T-helper 17 cell (primary cell): Measurements from ENCODE around the gene ANKS6. TPM values are rescaled to one million over a fixed set of nuclear protein-coding genes. Genes with fewer than 3 reads are reported as not detected.

Experiments
- ATAC-seq: fragments of 150-1000 bp; cut with Tn5 transposase; 2 replicates; pipeline ENCODE4 v1.10.0; 2021; ENCODE audit warnings: mild to moderate bottlenecking, moderate library complexity
- DNase-seq, 3 donors: peaks; one replicate each; pipeline versions ENCODE4 v3.0.0 to v3.0.0-alpha.2; 2020 to 2021
- H3K9me3 ChIP-seq: one replicate; pipeline ENCODE4 v1.7.0; 2013; ENCODE audit warnings: low read length, mild to moderate bottlenecking; ENCODE audit not compliant: control insufficient read depth, poor library complexity, severe bottlenecking
- H3K27ac Mint-ChIP-seq: one replicate; pipeline ENCODE4 v1.8.0; 2022; ENCODE audit warnings: mild to moderate bottlenecking, moderate library complexity, mixed read lengths
- H3K27me3 Mint-ChIP-seq: one replicate; pipeline ENCODE4 v1.8.0; 2022; ENCODE audit warnings: mixed read lengths
- H3K36me3 Mint-ChIP-seq: one replicate; pipeline ENCODE4 v1.8.0; 2022; ENCODE audit warnings: low read depth, mixed read lengths
- H3K4me1 Mint-ChIP-seq: one replicate; pipeline ENCODE4 v1.8.0; 2022; ENCODE audit warnings: mild to moderate bottlenecking, mixed read lengths
- H3K4me3 Mint-ChIP-seq: one replicate; pipeline ENCODE4 v1.8.0; 2022; ENCODE audit warnings: mild to moderate bottlenecking, moderate library complexity, mixed read lengths
- total RNA-seq, 4 donors: library from RNA in 2 of 4; stranded (reverse) in 2 of 4; gene quantifications; one replicate each; pipeline ENCODE4 v1.2.3 and lab custom pipeline; 2022 to 2026

The ANKS6 gene
- total RNA-seq, 2 donors from 2014 or later: 9.6 to 10.0 TPM

DNA sequence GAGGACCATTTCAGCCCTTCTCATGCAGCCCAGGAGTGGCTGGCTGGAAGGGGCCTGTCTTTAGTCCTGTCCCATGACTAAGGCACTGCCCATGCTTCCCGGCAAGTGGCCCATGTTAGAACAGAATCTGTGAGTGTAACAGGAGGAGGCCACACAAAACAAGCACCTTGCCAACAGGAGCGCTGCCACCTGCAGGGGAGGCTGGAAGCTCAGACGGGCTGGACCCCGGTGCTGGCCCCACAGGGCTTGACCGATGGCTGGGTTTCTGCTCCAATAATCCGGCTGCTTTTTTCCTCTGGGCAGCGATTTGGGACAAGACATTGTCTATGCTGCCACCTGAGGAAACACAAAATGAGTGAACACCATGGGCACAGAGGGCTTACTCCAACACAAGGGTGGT is 28.4 kb downstream of the ANKS6 start:
- Mint-ChIP-seq H3K27me3 (no peaks in the 10 kb centered on the region), H3K4me1 (no peaks in the 10 kb centered on the region), H3K36me3 (peaks cover 13% of the 10 kb centered on the region), H3K27ac (no peak overlapping the region), H3K4me3 (no peak overlapping the region)
- no peak for DNase-seq
- ATAC-seq: no peak
- no peaks in the 10 kb centered on the region for H3K9me3 ChIP-seq

DNA sequence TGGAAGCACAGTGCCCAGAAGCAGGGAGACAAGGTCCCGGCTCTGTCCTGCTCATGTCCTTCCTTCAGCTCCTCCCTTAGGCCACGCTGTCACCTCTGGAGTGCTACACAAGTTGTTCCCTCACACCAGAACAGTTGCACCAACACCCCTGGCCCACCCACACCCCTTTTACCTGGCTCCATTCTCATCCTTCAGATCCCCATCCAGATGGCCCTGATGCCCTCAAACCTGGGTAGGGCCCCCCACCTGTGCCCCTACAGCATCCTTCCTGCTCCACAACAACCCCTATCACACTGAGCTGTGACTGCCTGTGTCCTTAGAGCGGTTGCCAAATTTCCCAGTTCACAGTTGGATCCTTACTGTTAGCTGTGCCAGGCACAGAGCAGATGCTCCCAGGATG is 29.2 kb downstream of the ANKS6 start:
- H3K9me3 ChIP-seq: no peaks in the 10 kb centered on the region
- no peak for DNase-seq
- Mint-ChIP-seq H3K4me3 (no peak overlapping the region), H3K4me1 (no peaks in the 10 kb centered on the region), H3K27ac (no peak overlapping the region), H3K27me3 (no peaks in the 10 kb centered on the region), H3K36me3 (peaks cover 11% of the 10 kb centered on the region)
- no peak for ATAC-seq

DNA sequence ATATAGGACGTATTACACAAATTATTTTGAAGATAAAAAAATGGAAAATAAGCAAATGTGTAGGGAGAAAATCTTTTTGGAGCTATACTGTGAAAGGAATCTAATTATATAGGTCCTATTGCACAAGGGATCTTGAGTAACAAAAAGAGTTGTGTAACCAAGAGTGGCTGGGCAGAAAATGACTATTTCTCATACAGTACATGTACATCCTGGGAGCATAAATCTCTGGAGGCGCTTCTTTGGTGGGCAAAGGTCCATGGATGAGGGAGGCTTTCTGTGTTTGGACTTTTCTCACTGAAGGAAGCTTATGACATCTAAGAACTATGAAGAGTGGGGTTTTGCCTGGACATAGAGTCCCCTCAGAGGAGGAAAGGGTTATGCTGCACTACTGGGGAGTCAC is 29.8 kb downstream of the ANKS6 start:
- Mint-ChIP-seq H3K4me3 (no peak overlapping the region), H3K27ac (no peak overlapping the region), H3K4me1 (no peaks in the 10 kb centered on the region), H3K36me3 (peaks cover 7% of the 10 kb centered on the region), H3K27me3 (no peaks in the 10 kb centered on the region)
- DNase-seq (no peak), ATAC-seq (no peak)
- no peaks in the 10 kb centered on the region for H3K9me3 ChIP-seq

DNA sequence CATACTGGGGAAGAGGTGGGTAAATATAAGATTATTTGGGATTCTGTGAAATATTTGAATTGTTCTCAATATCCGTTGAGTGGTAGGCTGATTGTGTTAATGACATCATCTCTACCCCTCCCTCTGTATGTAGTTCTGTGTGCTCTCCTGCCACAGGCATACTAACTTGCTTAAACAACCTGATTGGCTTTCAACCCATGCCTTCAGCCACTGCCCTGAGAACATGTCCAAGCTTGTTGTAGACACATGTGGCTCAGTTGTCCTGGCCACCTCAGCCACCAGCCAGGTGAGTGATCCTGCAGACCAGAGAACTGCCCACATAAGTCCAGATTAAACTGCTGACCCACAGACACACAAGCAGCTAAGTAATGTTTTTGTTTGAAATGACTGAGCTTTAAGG is 31.1 kb downstream of the ANKS6 start:
- ATAC-seq (no peak), DNase-seq (no peak)
- H3K27ac Mint-ChIP-seq: no peak overlapping the region
- H3K9me3 ChIP-seq: no peaks in the 10 kb centered on the region
- peaks cover 4% of the 10 kb centered on the region for H3K36me3 Mint-ChIP-seq
- H3K4me3 Mint-ChIP-seq: no peak overlapping the region
- no peaks in the 10 kb centered on the region for H3K4me1 Mint-ChIP-seq
- no peaks in the 10 kb centered on the region for H3K27me3 Mint-ChIP-seq

DNA sequence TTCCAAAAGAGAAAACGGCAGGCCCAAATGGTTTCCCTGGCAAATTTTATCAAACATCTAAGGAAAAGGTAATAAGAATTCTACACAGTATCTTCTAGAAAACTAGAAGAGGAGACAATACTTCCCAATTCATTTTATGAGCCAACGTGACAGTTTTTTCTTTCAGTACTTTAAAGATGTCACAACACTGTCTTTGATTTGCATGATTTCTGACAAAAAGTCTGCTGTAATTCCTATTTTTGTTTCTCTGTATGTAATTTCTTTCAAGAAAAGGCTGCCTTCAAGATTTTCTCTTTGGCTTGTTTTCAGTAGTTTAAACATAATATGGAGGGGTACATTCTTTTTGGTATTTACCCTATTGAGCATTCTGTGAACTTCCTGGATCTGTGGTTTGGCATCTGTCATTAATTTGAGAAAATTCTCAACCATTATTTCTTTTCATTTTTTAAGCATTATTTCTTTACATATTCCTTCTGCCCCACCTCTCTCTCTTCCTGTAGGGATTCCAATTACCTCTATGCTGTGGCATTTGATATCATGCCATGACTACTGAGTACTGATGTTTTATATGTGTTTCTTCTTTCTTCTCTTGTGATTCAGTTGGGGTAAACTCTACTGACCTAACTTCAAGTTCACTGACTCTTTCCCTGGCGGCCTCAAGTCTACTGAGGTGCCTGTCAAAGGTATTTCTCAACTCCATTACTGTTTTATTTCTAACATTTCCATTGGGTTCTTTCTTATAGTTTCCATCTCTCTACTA is 32.2 kb downstream of the ANKS6 start:
- DNase-seq: no peak

DNA sequence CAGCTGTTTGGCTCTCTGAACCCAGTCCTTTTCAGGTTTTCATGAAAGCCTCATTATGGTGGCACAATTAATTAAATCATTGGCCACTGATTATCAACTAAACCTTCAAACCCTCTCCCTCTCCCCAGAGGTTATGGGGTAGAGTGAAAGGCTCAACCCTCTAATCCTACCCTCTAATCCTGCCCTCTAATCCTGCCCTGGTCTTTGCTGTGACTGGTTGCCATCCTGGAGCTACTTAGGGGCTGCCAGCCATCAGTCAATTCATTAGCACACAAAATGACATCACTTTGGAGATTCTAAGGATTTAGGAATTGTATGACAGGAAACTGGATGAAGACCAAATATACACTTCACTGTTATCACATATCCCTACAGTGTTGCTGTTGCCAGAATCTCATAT is 36.1 kb downstream of the ANKS6 start:
- DNase-seq (no peak), ATAC-seq (no peak)
- Mint-ChIP-seq H3K4me1 (no peaks in the 10 kb centered on the region), H3K4me3 (no peak overlapping the region), H3K36me3 (peaks cover 3% of the 10 kb centered on the region), H3K27me3 (no peaks in the 10 kb centered on the region), H3K27ac (no peak overlapping the region)
- no peaks in the 10 kb centered on the region for H3K9me3 ChIP-seq

More for the DNA sequence above, 32.2 kb downstream of the ANKS6 start:
- H3K4me3 Mint-ChIP-seq: no peak overlapping the region
- H3K9me3 ChIP-seq: no peaks in the 10 kb centered on the region
- no peak overlapping the region for H3K27ac Mint-ChIP-seq
- peaks cover 4% of the 10 kb centered on the region for H3K36me3 Mint-ChIP-seq
- ATAC-seq: no peak
- H3K27me3 Mint-ChIP-seq: no peaks in the 10 kb centered on the region
- no peaks in the 10 kb centered on the region for H3K4me1 Mint-ChIP-seq

DNA sequence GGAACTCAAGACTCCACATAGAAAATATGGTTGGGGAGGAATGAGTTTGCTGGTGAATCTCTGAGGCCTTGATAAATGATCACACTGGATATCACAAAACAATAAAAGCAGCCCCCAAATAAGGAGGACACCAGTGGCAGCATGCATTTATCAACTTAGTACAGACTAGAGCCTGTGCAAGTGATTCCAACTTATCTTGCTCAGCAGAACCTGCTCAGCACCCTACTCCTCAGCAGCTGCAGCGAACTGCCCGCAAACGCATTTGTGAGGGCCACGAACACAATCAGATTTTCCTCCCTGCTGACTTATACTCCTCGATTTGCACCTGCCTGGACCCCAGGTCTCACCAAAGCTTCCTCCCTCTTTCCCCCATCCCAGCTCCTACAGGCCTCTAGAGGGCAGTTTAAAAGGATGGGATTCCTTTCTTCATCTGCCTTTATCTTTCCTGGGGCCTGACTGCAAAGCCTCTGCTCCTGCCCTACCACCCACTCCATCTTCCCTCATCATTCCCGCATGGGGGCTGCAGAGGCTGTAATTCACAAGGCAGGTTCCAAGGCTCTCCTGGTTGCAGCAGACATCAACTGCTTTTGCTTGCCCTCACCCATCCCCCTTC is 41.2 kb downstream of the ANKS6 start:
- ATAC-seq: no peak

DNA sequence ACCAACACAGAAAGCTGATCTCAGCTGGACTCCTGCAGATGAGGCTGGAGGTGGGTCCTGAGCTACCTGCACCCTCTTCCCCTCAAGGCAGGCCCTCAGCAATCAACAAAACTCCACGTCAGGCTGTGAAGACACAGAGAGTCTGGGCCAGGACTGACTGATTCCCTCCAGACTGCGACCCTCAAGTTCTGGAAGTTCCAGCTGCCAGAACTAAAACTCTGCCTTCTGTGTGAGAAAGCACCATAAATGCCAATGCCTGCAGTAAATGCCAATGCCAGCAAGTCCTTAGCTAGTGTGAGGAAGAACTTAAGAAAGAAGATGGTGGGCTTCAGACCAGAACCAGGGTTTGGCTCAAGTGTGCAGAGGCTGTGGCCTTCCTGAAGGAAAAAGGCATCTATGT is 45.1 kb downstream of the ANKS6 start:
- H3K36me3 Mint-ChIP-seq: peaks cover 21% of the 10 kb centered on the region

More for the DNA sequence above, 41.2 kb downstream of the ANKS6 start:
- no peaks in the 10 kb centered on the region for H3K9me3 ChIP-seq
- no peak for DNase-seq
- Mint-ChIP-seq H3K27ac (no peak overlapping the region), H3K36me3 (peaks cover 13% of the 10 kb centered on the region), H3K4me3 (no peak overlapping the region), H3K4me1 (peaks cover 2% of the 10 kb centered on the region), H3K27me3 (no peaks in the 10 kb centered on the region)

DNA sequence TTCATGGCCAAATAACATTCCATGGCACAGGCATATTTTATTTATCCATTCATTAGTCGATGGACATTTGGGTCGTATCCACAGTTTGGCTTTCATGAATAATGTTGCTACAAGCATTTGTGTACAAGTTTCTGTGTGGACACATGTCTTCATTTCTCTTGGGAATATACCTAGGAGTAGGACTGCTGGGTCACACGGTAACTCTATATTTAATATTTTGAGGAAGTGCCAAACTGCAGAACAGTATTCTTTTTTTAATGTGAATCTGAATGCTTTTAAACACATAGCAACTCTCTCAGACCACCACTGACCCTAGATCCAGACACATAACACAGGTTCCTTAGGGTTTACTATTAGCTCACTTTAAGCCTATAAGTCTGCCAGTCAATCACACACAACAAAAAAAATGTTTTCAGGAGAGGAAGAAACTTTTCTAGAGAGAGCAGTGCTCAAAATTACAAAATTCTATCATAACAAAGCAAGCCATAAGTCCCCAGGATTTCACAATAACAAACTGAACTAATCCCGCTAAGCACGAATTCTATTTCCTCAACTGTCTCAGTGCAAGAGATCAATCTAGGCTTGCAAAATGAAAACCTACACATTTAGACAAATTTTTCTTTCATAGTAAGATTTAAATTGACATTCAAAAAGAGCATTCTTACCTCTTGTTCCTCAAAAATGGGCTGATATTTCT is 45.8 kb downstream of the ANKS6 start:
- H3K27ac Mint-ChIP-seq: no peak overlapping the region
- H3K36me3 Mint-ChIP-seq: peaks cover 18% of the 10 kb centered on the region
- H3K4me1 Mint-ChIP-seq: peaks cover 2% of the 10 kb centered on the region
- no peak for DNase-seq
- no peak for ATAC-seq
- no peaks in the 10 kb centered on the region for H3K27me3 Mint-ChIP-seq
- H3K9me3 ChIP-seq: no peaks in the 10 kb centered on the region
- H3K4me3 Mint-ChIP-seq: no peak overlapping the region

More for the DNA sequence above, 45.1 kb downstream of the ANKS6 start:
- DNase-seq (no peak), ATAC-seq (no peak)
- no peak overlapping the region for H3K27ac Mint-ChIP-seq
- no peaks in the 10 kb centered on the region for H3K9me3 ChIP-seq
- H3K27me3 Mint-ChIP-seq: no peaks in the 10 kb centered on the region
- no peak overlapping the region for H3K4me3 Mint-ChIP-seq
- H3K4me1 Mint-ChIP-seq: peaks cover 2% of the 10 kb centered on the region

DNA sequence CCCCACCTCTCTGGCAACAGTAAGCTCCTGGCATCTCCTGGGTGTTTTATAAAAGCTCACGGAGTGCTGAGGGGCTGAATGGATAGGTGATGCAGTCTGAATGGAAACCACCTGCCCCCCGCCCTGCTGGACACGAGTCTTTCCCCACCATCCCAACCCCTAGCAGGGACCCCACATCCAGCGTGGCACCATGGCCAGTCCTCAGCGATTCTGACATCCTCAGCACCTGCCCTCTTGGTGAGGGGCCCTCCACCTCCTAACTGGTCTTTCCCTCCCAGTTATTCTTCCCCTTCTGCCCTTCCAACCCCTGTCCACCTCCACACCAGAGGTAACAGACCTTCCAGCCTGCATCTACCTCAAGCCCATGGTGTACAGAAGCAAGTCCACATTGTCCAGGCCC is 48.9 kb downstream of the ANKS6 start:
- Mint-ChIP-seq H3K27ac (peak overlapping the region; percentile 73), H3K36me3 (peaks cover 22% of the 10 kb centered on the region), H3K4me1 (peaks cover 2% of the 10 kb centered on the region), H3K4me3 (no peak overlapping the region), H3K27me3 (no peaks in the 10 kb centered on the region)
- H3K9me3 ChIP-seq: no peaks in the 10 kb centered on the region
- no peak for DNase-seq
- ATAC-seq: no peak

DNA sequence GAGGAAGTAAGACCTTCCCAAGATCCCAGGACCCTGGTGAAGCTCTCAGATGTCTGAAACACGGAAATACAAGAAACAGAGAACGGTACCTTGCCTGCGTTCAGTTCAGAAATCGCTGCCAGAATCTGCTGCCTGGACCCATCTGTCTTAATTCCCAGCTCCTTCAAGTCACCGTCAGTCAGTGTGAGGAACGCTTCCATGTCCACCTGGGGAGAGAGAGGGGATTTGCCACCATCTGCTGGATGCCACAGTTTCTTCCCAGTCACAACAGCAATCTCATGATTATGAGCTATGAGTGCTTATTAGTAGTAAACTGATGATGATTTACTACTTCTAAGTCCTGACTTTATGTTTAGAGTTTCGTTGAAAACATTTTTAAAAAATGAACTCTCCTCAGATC is 50.9 kb downstream of the ANKS6 start:
- H3K27me3 Mint-ChIP-seq: no peaks in the 10 kb centered on the region
- peaks cover 15% of the 10 kb centered on the region for H3K36me3 Mint-ChIP-seq
- no peak for DNase-seq

DNA sequence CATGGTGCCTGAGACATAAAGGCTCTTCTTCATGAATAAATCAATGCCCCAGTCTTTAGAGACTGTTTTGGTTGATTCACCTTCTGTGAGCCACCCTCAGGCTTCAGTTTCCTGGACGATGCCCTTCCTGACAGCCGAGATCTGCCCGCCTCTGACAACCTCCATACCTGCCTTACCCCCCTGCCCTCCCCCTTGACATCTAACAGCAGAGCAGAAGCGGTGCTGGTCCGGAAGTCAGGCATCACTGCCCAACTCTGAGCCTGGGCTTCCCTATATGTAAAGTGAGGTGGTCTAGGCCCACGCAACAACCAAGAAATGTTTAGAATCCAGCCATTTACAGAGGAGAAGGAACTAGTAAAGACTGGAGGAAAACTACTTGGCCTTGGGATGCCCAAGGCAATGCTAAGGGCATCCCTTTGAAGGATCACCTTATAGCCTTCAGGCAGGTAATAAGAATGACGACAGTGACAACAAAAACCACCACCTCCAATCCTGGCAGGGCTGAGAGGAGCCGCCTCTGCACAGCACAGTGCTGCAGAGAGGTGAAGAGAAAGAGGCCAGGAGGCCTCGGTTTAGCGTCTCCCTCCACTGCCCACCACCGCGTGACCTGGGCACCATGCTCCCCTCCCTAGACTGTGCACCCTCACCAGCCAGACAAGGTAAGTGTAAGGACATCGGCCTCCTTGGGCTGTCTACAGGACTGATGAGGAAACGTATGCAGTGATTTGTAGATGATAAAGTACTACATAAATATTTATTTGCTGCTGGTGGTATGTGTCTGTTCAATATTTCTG is 52.3 kb downstream of the ANKS6 start:
- Mint-ChIP-seq H3K27ac (no peak overlapping the region), H3K36me3 (peaks cover 10% of the 10 kb centered on the region)

More for the DNA sequence above, 50.9 kb downstream of the ANKS6 start:
- Mint-ChIP-seq H3K27ac (no peak overlapping the region), H3K4me3 (no peak overlapping the region), H3K4me1 (no peaks in the 10 kb centered on the region)
- no peaks in the 10 kb centered on the region for H3K9me3 ChIP-seq
- ATAC-seq: no peak

DNA sequence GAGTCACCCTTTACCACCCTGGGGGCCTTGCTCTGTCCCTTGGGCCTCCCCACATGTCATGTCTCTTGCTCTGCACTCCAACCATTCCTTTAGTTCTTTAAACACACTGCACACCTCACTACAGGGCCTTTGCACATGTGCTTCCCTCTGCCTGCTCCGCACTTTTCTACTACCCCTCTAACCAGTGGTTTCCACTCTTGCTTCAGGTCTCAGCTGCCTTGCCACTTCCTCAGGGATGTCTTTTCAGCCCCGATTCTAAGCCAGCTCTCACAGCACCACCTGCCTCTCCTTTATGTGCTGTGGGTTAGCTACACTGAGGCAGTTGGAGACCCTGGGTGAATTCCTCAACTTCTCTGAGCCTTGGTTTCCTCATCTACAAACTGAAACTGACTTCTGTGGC is 53.0 kb downstream of the ANKS6 start:
- Mint-ChIP-seq H3K36me3 (peaks cover 10% of the 10 kb centered on the region), H3K27me3 (no peaks in the 10 kb centered on the region), H3K4me1 (no peaks in the 10 kb centered on the region), H3K27ac (no peak overlapping the region), H3K4me3 (no peak overlapping the region)
- no peak for ATAC-seq
- DNase-seq: no peak
- H3K9me3 ChIP-seq: no peaks in the 10 kb centered on the region

More for the DNA sequence above, 52.3 kb downstream of the ANKS6 start:
- H3K4me1 Mint-ChIP-seq: no peaks in the 10 kb centered on the region
- H3K27me3 Mint-ChIP-seq: no peaks in the 10 kb centered on the region
- no peaks in the 10 kb centered on the region for H3K9me3 ChIP-seq
- no peak overlapping the region for H3K4me3 Mint-ChIP-seq
- no peak for ATAC-seq
- no peak for DNase-seq
